Activated T-cell treated with anti-CD3 and anti-CD28 coated beads for 1 hour (primary cell): Measurements from ENCODE around the gene RBM33.

ENCODE experiments used
- DNase-seq: peaks from one replicate; pipeline ENCODE4 v3.0.0-alpha.2; 2020; ENCODE audit warnings: low read depth

Gene RBM33

DNA sequence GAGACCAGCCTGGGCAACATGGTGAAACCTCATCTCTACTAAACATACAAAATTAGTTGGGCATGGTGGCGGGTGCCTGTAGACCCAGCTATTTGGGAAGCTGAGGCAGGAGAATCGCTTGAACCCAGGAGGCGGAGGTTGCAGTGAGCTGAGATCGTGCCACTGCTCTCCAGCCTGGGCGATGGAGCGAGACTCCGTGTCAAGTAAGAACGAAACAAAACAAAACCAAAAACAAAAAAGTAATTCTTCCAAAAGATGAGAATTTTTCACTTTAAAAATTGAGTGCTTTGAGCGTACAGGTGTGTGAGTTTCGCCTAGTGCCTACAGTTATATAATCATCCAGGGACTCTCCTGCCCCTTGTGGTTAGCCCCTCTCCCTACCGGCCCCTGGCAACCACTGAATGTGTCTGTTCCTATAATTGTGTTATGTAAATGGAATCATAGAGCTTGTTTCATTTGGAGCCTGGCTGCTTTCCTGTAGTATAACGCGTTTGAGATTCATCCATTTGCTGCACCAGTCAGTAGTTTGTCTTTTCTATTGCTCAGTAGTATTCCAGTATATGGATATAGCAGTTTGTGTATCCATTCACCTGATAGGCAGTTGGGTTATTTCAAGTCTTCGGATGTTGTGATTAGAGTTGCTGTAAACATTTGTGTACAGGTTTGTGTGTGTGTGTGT lies 80.0 kb downstream of the RBM33 start:
- DNase-seq: no peak

DNA sequence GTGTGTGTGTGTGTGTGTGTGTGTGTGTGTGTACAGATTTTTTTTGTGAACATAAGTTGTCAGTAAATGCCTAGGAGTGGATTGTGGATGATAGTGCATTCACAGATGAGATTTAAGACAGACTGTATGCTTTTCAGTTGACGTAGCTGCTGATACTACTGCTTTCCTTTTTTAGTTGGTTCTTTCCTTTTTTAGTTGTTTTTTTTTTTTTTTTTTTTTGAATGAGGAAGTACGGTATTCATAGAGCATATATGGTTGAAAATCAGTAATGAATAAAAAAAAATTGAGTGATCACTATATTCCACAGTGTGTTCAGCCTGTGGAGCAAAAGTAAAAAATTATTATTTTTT lies 80.5 kb downstream of the RBM33 start:
- DNase-seq: no peak

DNA sequence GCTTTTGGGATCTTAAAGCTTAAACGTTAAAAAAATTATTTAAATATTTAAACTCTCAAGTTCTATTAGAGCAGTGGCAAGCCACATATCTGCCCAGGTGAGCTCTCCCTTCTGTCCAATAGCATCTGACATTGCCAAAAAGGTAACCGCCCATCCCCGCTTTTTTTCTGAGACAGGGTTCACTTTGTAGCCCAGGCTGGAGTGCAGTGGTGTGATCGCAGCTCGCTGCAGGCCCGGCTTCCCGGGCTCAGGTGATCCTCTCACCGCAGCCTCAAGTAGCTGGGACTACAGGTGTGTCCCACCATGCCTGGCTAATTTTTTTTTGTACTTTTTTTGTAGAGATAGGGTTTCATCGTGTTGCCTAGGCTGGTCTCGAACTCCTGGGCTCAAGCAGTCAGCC lies 83.2 kb downstream of the RBM33 start:
- no peak for DNase-seq

DNA sequence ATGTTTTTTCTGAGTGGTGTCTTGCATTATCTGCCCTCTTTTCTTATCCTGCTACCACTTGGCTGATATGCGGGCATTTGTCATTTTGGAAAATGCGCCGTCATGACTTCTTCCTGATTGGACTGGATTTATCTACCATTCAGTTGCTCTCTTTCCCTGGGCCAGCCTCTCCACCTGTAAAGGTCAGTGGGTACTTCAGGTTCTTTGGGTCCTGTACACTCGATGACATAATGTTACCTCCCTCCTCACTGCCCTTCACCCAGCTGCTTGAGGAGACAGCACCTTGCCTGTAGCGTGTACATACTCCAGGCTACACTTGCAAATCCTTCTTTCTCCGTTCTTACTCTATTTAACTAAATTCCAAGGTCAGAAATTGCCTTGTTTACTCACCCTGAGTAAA lies 83.7 kb downstream of the RBM33 start:
- no peak for DNase-seq

- DNase-seq: no peak
Measured at GRCh38 chr7:155729847-155730246, 85.4 kb downstream of the RBM33 start.

GRCh38 chr7:155731380-155731779 lies 86.9 kb downstream of the RBM33 start:
- DNase-seq: no peak

- no peak for DNase-seq
Measured at GRCh38 chr7:155731871-155732270, 87.4 kb downstream of the RBM33 start.

GRCh38 chr7:155732286-155732685 lies 87.8 kb downstream of the RBM33 start:
- DNase-seq: no peak

DNA sequence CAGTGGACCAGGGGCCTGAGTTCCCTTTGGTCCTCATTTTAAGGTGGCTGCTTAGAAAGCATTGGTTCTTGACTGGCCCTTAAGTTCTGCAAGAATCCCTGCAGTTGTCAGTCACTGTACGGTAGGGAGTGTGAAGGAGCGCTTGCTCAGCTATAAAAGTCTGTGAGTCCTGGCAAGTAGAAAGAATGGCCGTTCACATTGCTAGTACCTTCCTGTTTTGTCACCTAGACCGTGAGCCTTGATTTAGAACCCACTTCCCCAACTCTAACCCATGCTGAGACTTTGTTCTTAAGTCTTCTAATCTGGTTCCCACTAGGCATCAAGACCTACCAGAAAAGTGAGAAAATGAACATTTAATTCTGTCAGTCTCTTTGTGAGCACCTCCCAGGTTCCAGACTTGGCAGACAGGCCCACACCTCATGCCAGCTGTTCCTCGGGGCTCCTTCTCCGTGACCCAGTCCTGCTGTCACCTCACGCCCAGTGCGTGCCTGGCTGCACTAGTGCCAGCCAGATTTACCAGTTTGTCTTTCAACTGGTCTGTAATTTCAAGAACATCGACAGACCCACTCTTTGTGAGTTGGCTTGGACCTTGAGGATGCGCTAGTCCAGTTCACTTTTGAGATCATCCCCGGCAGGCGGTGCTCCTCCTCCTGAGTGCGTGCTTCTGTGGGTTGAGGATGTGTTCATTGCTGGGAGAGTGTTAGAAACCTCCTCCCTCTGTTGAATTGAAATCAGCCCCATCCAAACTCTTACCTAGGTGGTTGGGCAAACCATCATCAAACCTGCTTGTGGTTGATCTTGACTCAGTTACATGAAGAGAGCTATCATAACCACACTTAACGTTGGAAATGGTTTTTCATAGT lies 89.4 kb downstream of the RBM33 start:
- DNase-seq: no peak

DNA sequence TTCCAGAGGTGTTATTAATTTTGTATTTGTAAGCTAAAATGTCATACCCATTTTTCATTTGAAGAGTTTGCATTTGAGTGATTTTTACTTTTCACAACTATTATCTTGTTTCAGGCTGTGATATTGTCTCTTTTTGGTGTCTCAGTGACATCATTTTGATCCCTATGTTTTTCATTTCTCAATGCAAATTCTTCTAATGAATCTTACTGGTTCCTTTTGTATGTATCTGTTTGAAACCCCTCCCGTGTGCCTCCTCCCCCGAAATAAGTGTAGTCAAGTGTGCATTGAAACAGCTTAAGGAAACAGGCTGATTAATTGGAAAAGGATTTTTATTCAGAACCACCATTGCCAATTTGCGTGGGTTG lies 90.0 kb downstream of the RBM33 start:
- DNase-seq: no peak

GRCh38 chr7:155735442-155736115 lies 91.1 kb downstream of the RBM33 start:
- DNase-seq: no peak

DNA sequence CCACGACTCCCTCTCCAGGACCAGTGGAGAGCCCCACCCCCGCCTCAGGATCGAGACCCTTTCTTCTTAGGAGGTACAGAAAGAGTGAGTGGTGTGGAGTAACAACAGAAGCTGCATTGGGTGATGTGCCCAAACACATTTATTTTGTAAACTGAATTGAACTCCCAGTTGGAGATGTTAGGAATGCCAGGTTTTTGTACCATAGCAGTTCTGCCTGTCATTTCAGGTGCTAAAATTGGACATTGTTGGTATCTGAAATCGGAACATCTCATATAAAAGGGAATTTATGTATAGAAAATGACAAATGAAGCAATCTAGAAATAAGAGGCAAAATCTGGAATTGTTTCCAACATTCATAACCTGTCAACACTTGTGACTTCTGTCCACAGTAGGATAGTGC lies 93.1 kb downstream of the RBM33 start:
- no peak for DNase-seq

DNA sequence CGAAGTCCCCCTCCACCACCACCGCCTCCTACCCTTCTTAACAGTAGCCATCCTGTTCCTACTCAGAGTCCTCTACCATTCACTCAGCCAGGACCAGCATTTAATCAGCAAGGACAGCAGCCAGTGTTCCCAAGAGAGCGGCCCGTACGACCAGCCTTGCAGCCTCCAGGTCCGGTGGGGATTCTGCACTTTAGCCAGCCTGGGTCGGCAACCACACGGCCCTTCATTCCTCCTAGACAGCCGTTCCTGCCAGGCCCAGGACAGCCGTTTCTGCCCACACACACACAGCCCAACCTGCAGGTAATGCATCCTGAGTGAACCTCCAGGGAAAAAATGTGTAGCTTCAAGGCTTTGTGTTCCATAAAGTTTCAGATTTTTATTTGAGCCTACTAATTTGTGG lies 93.6 kb downstream of the RBM33 start:
- DNase-seq: no peak

GRCh38 chr7:155738652-155739537 lies 94.4 kb downstream of the RBM33 start:
- DNase-seq: peak; percentile 47

GRCh38 chr7:155739538-155740143 lies 95.2 kb downstream of the RBM33 start:
- no peak for DNase-seq

- no peak for DNase-seq
Measured at GRCh38 chr7:155741082-155741481, 96.6 kb downstream of the RBM33 start.

- no peak for DNase-seq
Measured at GRCh38 chr7:155741805-155742204, 97.3 kb downstream of the RBM33 start.

DNA sequence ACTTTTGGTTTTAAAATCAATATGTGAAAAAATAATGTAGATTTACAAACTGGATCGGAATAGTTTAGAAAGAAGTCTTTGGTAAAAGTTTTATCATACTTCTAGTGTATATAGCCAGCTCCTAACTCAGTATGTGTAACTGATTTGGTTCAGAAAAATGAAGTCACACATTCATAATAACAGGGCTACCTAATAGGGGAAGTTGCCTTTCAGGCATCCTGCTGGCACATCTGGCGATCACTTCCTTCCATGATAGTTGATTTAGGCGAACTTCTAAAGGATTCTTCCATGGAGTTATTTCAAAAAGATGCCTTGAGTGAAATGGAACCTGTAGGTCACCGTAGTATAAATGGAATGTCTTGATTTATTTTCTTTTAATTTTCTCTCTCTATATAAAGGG lies 98.7 kb downstream of the RBM33 start:
- no peak for DNase-seq

- no peak for DNase-seq
Measured at GRCh38 chr7:155744971-155745683, 100.7 kb downstream of the RBM33 start.

DNA sequence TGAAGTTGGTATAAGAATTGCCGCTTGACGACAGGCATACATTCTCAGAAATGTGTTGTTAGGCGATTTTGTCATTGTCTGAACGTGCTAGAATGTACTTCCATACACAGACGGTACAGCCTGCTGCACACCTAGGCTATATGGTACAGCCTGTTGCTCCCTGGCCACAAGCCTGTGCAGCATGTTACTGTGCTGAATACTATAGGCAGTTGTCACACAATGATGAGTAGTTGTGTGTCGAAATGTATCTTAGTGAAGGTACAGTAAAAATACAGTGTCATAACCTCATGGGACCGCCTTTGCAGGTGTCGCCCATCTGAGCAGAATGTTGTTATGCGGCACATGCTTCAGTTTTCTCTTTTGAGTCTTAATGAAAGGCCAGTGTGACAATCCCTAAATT lies 101.3 kb downstream of the RBM33 start:
- no peak for DNase-seq

DNA sequence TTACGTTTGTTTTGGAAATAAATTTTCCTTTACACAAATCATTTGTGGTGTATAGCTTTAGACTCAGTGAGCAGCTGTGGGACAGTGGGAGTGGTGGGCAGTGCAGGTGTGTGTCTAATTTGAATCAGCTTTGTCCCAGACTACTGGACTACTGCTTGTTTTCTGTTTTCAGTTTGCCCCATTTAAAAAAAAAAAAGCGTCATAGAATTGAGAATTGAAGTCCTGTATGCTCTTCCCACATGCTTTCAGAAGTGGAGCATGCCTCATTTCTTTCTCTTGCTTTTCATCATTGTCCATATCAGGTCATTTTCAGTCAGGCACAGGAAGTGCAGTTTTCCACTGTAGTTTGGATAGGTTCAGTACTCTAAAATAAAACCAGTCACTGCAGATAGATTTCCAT lies 101.7 kb downstream of the RBM33 start:
- no peak for DNase-seq
